Activated gamma-delta T cell treated with anti-CD3 and anti-CD28 coated beads, Interleukin-2, amount 50 U/mL, for 16 hours (primary cell): ENCODE data around the gene PPIP5K1.
"Not testable (repeated sequence)": the region's sequence is repeated elsewhere in the genome, so short reads cannot be mapped to it uniquely, and the experiment has no call there.

Experiments used
- DNase-seq: peaks from one replicate; pipeline ENCODE4 v3.0.0-alpha.2; 2020; ENCODE audit warnings: low read depth

PPIP5K1 gene

GRCh38 chr15:43589778-43590466 lies at the start of gene PPIP5K1:
Gene PPIP5K1 (minus strand): TSS chr15:43590208. CDS start chr15:43584504, 5,704 bp downstream.
- not testable (repeated sequence) for DNase-seq

- not testable (repeated sequence) for DNase-seq
These were observed 48.6 kb upstream of the PPIP5K1 start for GRCh38 chr15:43638464-43639204.

- DNase-seq: not testable (repeated sequence)
These were observed 36.9 kb upstream of the PPIP5K1 start for GRCh38 chr15:43626937-43627336.

GRCh38 chr15:43625106-43625505 lies 35.1 kb upstream of the PPIP5K1 start:
- no peak for DNase-seq

- not testable (repeated sequence) for DNase-seq
These were observed 32.2 kb upstream of the PPIP5K1 start for GRCh38 chr15:43622068-43622799.

GRCh38 chr15:43618700-43619099 lies 28.7 kb upstream of the PPIP5K1 start, which contains the start of gene STRC:
Gene STRC (minus strand): TSS chr15:43618800. CDS start chr15:43618722, 78 bp downstream.
- not testable (repeated sequence) for DNase-seq

- DNase-seq: not testable (repeated sequence)
These were observed 27.7 kb upstream of the PPIP5K1 start for GRCh38 chr15:43617750-43618149.

GRCh38 chr15:43602233-43602632 lies 12.2 kb upstream of the PPIP5K1 start:
- not testable (repeated sequence) for DNase-seq

GRCh38 chr15:43600200-43600599 lies 10.2 kb upstream of the PPIP5K1 start:
- not testable (repeated sequence) for DNase-seq

GRCh38 chr15:43599131-43599530 lies 9.1 kb upstream of the PPIP5K1 start:
- not testable (repeated sequence) for DNase-seq

- DNase-seq: not testable (repeated sequence)
These were observed 3.6 kb upstream of the PPIP5K1 start, which contains the start of gene CKMT1B for GRCh38 chr15:43593328-43594190. Gene CKMT1B (plus strand): TSS chr15:43594027. CDS start chr15:43594219, 192 bp downstream.

GRCh38 chr15:43592841-43593240 lies 2.8 kb upstream of the PPIP5K1 start:
- DNase-seq: not testable (repeated sequence)

- not testable (repeated sequence) for DNase-seq
These were observed 15.4 kb downstream of the PPIP5K1 start for GRCh38 chr15:43574607-43575006.

GRCh38 chr15:43566615-43567014 lies 23.4 kb downstream of the PPIP5K1 start:
- not testable (repeated sequence) for DNase-seq

- not testable (repeated sequence) for DNase-seq
These were observed 26.2 kb downstream of the PPIP5K1 start for GRCh38 chr15:43563793-43564192.

GRCh38 chr15:43562753-43563152 lies 27.3 kb downstream of the PPIP5K1 start:
- DNase-seq: not testable (repeated sequence)

- DNase-seq: no peak
These were observed 37.0 kb downstream of the PPIP5K1 start for GRCh38 chr15:43552986-43553385.

GRCh38 chr15:43552256-43552655 lies 37.8 kb downstream of the PPIP5K1 start:
- DNase-seq: no peak

GRCh38 chr15:43550527-43551363 lies 39.3 kb downstream of the PPIP5K1 start:
- DNase-seq: no peak

- DNase-seq: no peak
These were observed 42.5 kb downstream of the PPIP5K1 start for GRCh38 chr15:43547539-43547938.
